ENCODE results near the gene SLC27A5. TPM values are rescaled to one million over a fixed set of nuclear protein-coding genes. Genes with fewer than 3 reads are reported as not detected.
"Not testable (repeated sequence)": the region's sequence is repeated elsewhere in the genome, so short reads cannot be mapped to it uniquely, and the experiment has no call there.

Gene SLC27A5
- total RNA-seq, 1 donor from 2014 or later, result not detected

DNA sequence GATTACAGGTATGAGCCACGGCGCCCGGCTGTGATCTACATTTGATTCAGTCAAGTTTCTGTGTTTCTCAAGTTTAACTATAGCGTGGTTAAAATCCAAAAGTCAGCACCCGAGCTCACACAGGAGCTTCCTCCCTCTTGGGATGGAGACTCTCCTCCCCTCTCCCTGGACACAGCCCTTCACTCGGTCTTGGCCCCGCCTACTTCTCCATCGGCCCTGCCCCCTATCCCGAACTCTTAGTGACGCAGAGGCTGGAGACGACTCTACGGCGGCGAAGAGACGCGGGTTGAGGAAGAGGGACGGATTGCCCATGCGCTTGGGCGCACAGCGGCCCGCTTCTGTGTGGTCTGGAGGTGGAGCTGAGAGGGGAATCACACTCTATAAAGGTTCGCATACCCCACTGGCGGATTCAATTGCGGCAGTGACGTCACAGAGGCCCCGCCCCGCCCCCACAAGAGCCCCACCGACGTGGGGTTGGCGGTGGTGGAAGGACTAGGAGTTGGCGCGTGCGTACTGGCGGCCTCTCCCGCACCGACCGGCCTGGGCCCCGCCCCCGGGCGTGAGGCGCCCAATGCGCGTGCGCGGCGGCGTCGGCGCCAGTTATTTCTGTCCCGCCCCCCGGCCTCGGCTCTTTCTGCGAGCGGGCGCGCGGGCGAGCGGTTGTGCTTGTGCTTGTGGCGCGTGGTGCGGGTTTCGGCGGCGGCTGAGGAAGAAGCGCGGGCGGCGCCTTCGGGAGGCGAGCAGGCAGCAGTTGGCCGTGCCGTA is 32.2 kb upstream of the SLC27A5 start, which contains the start of gene TRIM28:
TRIM28 (plus strand) TSS at position 239 of the 765 bp plus-strand sequence. CDS start 694 bp downstream, outside the sequence.
- TF ChIP-seq, protein P1, sequence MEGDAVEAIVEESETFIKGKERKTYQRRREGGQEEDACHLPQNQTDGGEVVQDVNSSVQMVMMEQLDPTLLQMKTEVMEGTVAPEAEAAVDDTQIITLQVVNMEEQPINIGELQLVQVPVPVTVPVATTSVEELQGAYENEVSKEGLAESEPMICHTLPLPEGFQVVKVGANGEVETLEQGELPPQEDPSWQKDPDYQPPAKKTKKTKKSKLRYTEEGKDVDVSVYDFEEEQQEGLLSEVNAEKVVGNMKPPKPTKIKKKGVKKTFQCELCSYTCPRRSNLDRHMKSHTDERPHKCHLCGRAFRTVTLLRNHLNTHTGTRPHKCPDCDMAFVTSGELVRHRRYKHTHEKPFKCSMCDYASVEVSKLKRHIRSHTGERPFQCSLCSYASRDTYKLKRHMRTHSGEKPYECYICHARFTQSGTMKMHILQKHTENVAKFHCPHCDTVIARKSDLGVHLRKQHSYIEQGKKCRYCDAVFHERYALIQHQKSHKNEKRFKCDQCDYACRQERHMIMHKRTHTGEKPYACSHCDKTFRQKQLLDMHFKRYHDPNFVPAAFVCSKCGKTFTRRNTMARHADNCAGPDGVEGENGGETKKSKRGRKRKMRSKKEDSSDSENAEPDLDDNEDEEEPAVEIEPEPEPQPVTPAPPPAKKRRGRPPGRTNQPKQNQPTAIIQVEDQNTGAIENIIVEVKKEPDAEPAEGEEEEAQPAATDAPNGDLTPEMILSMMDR (IDR thresholded peaks at IDR 0.05), result peak in 1 of 3 experiments; percentile 6
- peak within 1 kb of the TSS; percentile 90 to 94 for H3K27ac ChIP-seq
- H3K4me1 ChIP-seq, result peaks cover 15 to 25% of the 10 kb centered on the region in 2 donors
- peak within 1 kb of the TSS; percentile 75 to 82 for H3K4me3 ChIP-seq
- no peaks in the 10 kb centered on the region for H3K27me3 ChIP-seq
- intact Hi-C loops (cut with DNase I), result loop anchor here (1.0 kb wide), 4 partner anchors 10 to 45 kb away; partner anchors contain the start of genes MZF1 and ZBTB45
- DNase-seq (ENCODE audit: low spot score in 2 of 2), result peak; percentile 95 to 99
- peaks cover 19 to 24% of the 10 kb centered on the region in 2 donors for H3K36me3 ChIP-seq
- no peaks in the 10 kb centered on the region for H3K9me3 ChIP-seq

DNA sequence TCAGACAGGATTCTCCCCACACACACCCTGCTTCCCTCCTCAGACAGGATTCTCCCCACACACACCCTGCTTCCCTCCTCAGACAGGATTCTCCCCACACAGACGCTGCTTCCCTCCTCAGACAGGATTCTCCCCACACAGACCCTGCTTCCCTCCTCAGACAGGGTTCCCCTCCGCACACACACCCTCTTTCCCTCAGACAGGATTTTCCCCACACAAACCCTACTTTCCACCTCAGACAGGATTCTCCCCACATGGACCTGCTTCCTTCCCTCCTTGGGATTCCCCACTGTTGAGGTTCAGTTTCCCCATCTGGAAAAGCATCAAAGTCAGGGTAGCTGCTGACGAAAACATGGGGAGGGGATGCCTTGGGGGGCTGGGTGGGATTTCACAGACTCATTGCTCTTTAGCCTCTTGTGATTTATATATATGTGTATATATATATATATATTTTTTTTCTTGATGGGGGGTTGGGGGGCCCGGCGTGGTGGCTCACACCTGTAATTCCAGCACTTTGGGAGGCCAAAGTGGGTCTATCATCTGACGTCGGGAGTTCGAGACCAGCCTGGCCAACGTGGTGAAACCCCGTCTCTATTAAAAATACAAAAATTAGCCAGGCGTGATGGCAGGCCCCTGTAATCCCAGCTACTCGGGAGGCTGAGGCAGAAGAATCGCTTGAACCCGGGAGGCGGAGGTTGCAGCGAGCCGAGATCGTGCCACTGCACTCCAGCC is 31.0 kb upstream of the SLC27A5 start:
- intact Hi-C loops (cut with DNase I); H3K27me3 ChIP-seq; DNase-seq (ENCODE audit: low spot score in 2 of 2); H3K9me3 ChIP-seq: not testable (repeated sequence)
- Histone ChIP-seq H3K4me3 (peak overlapping the region; percentile 75 to 82), H3K36me3 (peaks cover 7 to 12% of the 10 kb centered on the region in 2 donors), H3K27ac (peak overlapping the region; percentile 90 to 94), H3K4me1 (peaks cover 15 to 32% of the 10 kb centered on the region in 2 donors)

DNA sequence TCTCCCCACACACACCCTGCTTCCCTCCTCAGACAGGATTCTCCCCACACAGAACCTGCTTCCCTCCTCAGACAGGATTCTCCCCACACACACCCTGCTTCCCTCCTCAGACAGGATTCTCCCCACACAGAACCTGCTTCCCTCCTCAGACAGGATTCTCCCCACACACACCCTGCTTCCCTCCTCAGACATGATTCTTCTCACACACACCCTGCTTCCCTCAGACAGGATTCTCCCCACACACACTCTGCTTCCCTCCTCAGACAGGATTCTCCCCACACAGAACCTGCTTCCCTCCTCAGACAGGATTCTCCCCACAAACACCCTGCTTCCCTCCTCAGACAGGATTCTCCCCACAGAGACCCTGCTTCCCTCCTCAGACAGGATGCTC is 27.4 kb upstream of the SLC27A5 start:
- H3K27ac ChIP-seq; DNase-seq (ENCODE audit: low spot score in 2 of 2); H3K4me3 ChIP-seq; intact Hi-C loops (cut with DNase I); H3K36me3 ChIP-seq; H3K9me3 ChIP-seq: not testable (repeated sequence)
- Histone ChIP-seq H3K4me1 (peaks cover 0 to 12% of the 10 kb centered on the region in 2 donors), H3K27me3 (peaks cover 13% of the 10 kb centered on the region)

DNA sequence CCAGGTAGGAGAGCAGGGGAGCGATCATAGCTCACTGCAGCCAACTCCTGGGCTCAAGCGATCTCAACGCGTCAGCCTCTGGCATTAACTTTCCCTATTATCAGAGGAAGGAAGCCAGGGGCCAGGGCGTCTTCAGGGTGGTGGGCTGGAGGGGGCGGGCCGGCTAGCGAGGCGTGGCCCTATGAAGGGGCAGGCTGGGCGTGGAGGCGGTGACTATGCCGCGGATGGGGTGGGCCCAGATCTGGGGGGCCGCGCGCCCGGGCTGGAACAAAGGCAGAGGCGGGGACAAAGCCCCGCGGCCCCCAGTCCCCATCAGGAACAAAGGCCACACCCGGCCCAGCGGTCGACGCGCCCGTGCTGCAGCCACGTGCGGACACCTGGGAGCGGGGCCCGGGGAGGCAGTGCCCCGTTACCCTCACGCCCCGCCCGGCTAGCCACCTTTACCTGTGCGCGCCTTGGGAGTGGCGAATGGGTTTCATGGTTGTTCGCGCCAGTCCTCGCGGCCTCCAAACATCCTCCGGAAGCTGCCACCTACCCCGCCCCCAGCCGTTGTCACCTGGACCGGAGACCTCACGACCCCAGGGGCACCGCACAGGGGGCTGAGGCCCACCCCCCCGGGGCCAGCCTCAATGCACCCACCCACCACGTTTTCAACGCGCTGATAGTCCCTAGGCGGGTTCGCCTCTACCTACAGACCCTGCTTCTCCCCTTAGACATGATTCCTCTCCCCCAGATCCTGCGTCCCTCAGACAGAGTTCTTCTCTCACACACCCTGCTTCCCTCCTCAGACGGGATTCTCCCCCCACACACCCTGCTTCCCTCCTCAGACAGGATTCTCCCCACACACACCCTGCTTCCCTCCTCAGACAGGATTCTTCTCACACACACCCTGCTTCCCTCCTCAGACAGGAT is 26.7 kb upstream of the SLC27A5 start:
- TF ChIP-seq, protein P1 (IDR thresholded peaks at IDR 0.05), result no peak
- intact Hi-C loops (cut with DNase I), result no loop called here
- H3K4me1 ChIP-seq, result peaks cover 0 to 12% of the 10 kb centered on the region in 2 donors
- H3K27me3 ChIP-seq, result peaks cover 13% of the 10 kb centered on the region
- no peaks in the 10 kb centered on the region for H3K9me3 ChIP-seq
- no peak overlapping the region for H3K27ac ChIP-seq
- no peak for DNase-seq (ENCODE audit: low spot score in 2 of 2)
- H3K4me3 ChIP-seq, result peak overlapping the region; percentile 7 to 23
- no peaks in the 10 kb centered on the region for H3K36me3 ChIP-seq

DNA sequence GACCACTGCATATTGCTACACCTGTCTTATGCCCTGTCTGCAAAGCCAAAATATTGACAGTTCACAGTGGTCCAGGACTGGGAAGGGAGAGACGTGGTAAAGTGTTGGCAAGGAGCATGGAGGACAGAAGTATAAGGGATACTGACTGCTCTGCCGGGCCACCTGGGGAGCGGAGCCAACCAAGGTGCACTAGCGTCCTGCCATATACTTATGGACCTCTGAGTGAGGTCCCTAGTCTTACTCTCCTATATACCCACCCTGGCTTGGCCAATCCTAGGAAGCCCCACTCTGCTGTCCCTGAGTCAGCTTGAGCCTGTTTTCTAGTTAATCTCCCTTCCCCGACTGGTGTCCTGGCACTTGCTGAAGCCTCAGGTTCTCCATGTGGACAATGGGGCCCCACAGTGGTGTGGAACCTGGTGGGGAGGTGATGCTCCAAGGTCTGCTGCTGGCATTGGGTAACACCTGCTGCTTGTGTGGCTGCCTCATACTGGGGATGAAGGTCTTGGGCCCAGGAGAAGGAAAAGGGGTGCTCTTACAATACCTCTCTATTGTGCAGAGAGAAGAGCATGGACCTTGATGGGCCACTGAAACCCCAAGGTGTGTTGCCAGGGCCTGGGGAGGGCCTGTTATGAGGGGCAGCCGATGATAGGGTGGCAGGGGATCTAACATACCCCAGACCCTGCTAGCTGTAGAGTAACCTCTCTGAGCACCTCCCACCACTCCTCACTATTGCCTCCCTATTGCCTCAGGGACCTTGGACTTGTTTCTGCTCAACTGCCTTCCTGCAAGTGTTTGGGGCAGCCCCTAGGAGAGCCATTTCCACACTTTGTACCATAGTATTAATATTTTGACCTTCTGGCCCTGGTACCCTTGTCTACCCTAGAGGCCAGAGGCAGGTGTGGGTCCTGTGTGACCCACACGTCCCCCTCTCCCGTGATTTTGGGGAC is 25.3 kb upstream of the SLC27A5 start:
- no peak for DNase-seq (ENCODE audit: low spot score in 2 of 2)
- no peaks in the 10 kb centered on the region for H3K36me3 ChIP-seq
- H3K27ac ChIP-seq, result no peak overlapping the region
- TF ChIP-seq, protein P1 (IDR thresholded peaks at IDR 0.05), result no peak
- H3K9me3 ChIP-seq, result no peaks in the 10 kb centered on the region
- peaks cover 0 to 7% of the 10 kb centered on the region in 2 donors for H3K4me1 ChIP-seq
- peaks cover 13% of the 10 kb centered on the region for H3K27me3 ChIP-seq
- H3K4me3 ChIP-seq, result no peak overlapping the region
- intact Hi-C loops (cut with DNase I), result no loop called here
